Breast epithelium (tissue), 4 donors: ENCODE results near the gene SCARB1. TPM values are rescaled to one million over a fixed set of nuclear protein-coding genes. Genes with fewer than 3 reads are reported as not detected.
A peak's percentile ranks its signal among the peaks of the same experiment; 100 is the strongest.

Source experiments
- DNase-seq, 2 donors: peaks; one replicate each; pipeline ENCODE4 v3.0.0-alpha.2; 2019; ENCODE audit warnings: low spot score in 2 of 2
- H3K27ac ChIP-seq, 2 donors: fragments of 200-600 bp; sonication (generic) in 1 of 2; one replicate each; pipeline ENCODE4 v1.5.1; 2016 to 2019; ENCODE audit warnings: mild to moderate bottlenecking in 1 of 2
- H3K27me3 ChIP-seq, 2 donors: fragments of 200-600 bp; sonication (generic) in 1 of 2; one replicate each; pipeline versions ENCODE4 v1.5.1 to v1.6.0; 2017 to 2019; ENCODE audit warnings: control low read depth in 1 of 2, mild to moderate bottlenecking in 1 of 2
- H3K36me3 ChIP-seq: fragments of 200-600 bp; one replicate; pipeline ENCODE4 v1.5.1; 2019
- H3K4me1 ChIP-seq, 2 donors: fragments of 200-600 bp; sonication (generic); one replicate each; pipeline ENCODE4 v1.5.1; 2016 to 2019; ENCODE audit warnings: control low read depth in 1 of 2
- H3K4me3 ChIP-seq, 3 donors: fragments of 200-600 bp; sonication (generic); 1 replicate in 2 of 3; 2 replicates in 1 of 3; pipeline ENCODE4 v1.5.1; 2016 to 2019; ENCODE audit warnings: mild to moderate bottlenecking in 3 of 3, moderate library complexity in 2 of 3
- H3K9me3 ChIP-seq, 2 donors: fragments of 200-600 bp; sonication (generic) in 1 of 2; one replicate each; pipeline ENCODE4 v1.5.1; 2016 to 2019; ENCODE audit warnings: control low read depth in 1 of 2
- POLR2A ChIP-seq: fragments of 450-650 bp; IDR thresholded peaks from one replicate; pipeline ENCODE4 v1.6.1; 2016; ENCODE audit warnings: antibody characterized with exemption, mild to moderate bottlenecking, moderate library complexity
- POLR2AphosphoS5 ChIP-seq, 3 donors: sonication (generic); formaldehyde crosslinking; IDR thresholded peaks; one replicate each; pipeline ENCODE4 v1.6.1; 2017; ENCODE audit warnings: antibody characterized with exemption in 3 of 3
- intact Hi-C: fragments of 100-400 bp; cut with DNase I; formaldehyde crosslinking; loops from one replicate; pipeline ENCODE4 v1.15.1; 2023; ENCODE audit warnings: low total_unique reads
- total RNA-seq, 3 donors: library from RNA; depleted of rRNA; stranded (reverse); fragments of >200 nt; gene quantifications; one replicate each; pipeline ENCODE4 v1.1.0, GENCODE V29; 2016
- TF ChIP-seq, protein P1 (sequence below), 3 donors: fragments of 450-650 bp; IDR thresholded peaks; one replicate each; pipeline ENCODE4 v1.5.1; 2016 to 2017; ENCODE audit warnings: antibody characterized with exemption in 3 of 3, mild to moderate bottlenecking in 3 of 3, moderate library complexity in 3 of 3

SCARB1 gene
- total RNA-seq, 3 donors from 2014 or later = 18.4 to 61.3 (median 20.2) TPM

DNA sequence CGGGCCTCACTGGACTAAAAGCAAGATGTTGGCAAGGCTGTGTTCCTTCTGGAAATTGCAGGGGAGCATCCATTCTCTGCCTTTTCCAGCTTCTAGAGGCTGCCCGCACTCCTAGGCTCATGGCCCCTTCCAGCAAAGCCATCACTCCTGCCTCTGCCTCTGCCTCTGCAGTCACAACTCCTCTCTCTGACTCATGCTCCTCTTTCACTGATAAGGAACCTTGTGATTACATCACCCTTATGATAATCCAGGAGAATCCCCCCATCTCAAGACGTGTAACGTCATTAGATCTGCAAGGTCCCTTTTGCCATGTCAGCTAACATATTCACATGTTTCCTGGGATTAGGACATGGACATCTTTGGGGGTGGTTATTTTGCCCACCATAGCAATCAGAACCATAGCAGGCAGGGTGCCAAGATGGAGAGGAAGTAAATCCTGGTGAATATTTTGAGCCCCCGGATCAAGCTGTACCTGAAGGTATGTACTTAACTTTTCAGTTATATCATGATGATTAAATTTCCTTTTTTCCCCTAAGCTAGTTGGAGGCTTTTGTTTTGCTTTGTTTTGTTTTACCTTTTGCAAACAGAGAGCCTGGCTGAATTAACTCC, 123.6 kb downstream of the SCARB1 start:
- Histone ChIP-seq H3K9me3 (no peaks in the 10 kb centered on the region), H3K27me3 (no peaks in the 10 kb centered on the region), H3K36me3 (no peaks in the 10 kb centered on the region), H3K27ac (peak overlapping the region in 1 of 2 donors; percentile 67), H3K4me1 (peaks cover 0 to 13% of the 10 kb centered on the region in 2 donors), H3K4me3 (no peak overlapping the region)
- intact Hi-C loops = no loop called here
- TF ChIP-seq POLR2AphosphoS5 (IDR thresholded peaks at IDR 0.05) (no peak), POLR2A (no peak)
- TF ChIP-seq, protein P1, sequence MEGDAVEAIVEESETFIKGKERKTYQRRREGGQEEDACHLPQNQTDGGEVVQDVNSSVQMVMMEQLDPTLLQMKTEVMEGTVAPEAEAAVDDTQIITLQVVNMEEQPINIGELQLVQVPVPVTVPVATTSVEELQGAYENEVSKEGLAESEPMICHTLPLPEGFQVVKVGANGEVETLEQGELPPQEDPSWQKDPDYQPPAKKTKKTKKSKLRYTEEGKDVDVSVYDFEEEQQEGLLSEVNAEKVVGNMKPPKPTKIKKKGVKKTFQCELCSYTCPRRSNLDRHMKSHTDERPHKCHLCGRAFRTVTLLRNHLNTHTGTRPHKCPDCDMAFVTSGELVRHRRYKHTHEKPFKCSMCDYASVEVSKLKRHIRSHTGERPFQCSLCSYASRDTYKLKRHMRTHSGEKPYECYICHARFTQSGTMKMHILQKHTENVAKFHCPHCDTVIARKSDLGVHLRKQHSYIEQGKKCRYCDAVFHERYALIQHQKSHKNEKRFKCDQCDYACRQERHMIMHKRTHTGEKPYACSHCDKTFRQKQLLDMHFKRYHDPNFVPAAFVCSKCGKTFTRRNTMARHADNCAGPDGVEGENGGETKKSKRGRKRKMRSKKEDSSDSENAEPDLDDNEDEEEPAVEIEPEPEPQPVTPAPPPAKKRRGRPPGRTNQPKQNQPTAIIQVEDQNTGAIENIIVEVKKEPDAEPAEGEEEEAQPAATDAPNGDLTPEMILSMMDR (IDR thresholded peaks at IDR 0.05) = no peak
- DNase-seq = no peak

DNA sequence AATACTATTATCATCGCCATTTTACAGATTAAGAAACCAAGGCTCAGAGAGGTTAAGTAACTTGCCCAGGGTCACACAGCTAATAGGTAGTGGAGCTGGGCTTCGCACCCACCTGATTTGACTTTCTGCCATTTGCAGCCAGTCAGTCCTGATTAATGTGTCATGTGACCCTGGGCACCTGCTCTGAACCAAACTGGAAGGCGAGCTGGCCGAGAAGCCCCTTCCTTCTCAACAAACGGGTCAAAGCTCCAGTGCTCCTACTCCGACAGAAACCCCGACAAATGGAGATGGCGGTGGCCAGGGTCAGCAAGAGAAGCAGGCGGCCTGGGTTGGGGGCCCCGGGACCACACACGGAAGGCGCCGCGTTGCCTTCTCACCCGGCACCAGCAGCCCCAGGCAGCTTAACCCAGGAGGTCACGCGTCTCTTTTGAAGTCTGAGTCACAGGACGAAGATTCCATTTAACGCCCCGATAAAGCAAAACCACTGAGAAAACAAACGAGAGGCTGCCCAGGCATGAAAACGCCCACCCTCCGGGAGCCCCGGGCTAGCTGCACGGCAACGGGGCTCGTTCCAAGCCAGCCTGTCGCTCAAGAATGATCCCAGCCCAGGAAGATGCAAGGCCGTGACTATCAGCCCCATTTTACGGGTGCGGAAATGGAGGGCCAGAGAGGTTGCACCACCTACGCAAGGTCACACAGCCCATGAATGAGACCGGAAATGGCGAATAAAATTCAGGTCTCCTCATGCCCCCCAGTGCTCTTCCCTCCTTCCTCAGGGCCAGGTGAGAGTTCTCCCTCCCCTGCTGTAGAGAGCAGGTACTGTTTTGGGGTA, 124.8 kb downstream of the SCARB1 start:
- intact Hi-C loops = no loop called here

DNA sequence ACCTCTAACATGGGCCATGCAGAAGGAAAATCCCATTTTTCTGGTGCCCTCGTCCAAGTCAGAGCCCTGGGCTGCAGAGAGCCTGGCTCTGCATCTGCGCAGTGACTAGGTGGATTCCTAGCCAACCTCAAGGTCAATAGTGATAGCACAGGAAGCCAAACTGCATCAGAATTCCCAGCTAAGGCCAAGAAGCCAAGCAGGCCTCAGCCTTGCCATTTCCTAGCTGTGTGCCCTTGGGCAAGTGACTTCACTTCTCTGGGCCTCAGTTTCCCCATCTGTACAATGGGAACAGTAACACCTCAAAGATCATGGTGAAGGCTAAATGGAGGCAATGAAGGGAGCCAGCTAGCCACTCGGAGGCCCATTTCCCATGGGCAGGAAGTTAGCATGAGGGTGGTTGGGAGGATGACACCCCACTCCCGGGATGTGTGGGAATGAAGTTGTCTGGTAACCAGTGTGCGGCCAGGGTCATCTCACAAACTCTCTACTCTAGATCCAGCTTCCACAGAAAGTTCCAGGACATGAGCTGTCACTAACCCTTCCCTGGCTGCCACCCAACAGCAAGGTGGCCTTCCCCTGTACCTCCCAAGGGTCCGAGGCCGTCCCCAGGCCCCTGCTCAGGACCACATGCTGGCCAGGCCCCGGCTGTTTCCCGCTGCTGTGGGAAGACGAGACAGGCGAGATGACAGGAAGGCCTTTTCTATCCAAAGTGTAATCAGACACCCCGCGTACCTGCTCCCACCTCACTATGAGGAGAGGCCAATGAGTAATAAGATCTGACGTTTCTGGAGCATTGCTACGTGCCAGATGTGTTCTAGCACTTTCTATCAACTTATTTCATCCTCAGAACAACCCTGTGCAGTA, 125.7 kb downstream of the SCARB1 start:
- TF ChIP-seq POLR2A (no peak), POLR2AphosphoS5 (IDR thresholded peaks at IDR 0.05) (no peak)
- TF ChIP-seq, protein P1 (IDR thresholded peaks at IDR 0.05) = no peak
- intact Hi-C loops = no loop called here
- Histone ChIP-seq H3K4me3 (no peak overlapping the region), H3K36me3 (no peaks in the 10 kb centered on the region), H3K27ac (no peak overlapping the region), H3K9me3 (no peaks in the 10 kb centered on the region), H3K4me1 (peaks cover 0 to 13% of the 10 kb centered on the region in 2 donors), H3K27me3 (no peaks in the 10 kb centered on the region)
- no peak for DNase-seq

More for the DNA sequence above, 124.8 kb downstream of the SCARB1 start:
- Histone ChIP-seq H3K4me1 (peaks cover 0 to 13% of the 10 kb centered on the region in 2 donors), H3K9me3 (no peaks in the 10 kb centered on the region), H3K27ac (no peak overlapping the region), H3K36me3 (no peaks in the 10 kb centered on the region), H3K4me3 (no peak overlapping the region), H3K27me3 (no peaks in the 10 kb centered on the region)
- no peak for DNase-seq
- no peak for TF ChIP-seq POLR2AphosphoS5 (IDR thresholded peaks at IDR 0.05)
- TF ChIP-seq POLR2A = no peak
- TF ChIP-seq, protein P1 (IDR thresholded peaks at IDR 0.05) = no peak

DNA sequence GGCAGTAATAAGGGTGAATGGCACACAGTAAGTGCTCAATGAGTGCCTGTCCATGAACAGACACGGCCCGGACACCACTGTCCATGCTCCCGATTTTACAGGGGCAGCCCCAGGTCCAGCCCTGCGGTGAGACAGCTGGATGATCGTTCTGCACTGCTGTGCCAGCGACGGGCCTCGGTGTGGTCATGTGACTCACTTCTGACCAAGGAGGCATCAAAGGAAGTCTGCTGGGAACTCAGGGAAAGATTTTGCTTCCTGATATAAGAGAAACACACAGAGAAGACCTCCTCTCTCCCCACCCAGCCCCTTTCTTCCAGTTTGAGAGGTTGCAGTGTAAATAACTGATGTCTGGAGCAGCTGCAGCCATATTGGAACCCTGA, 126.6 kb downstream of the SCARB1 start:
- DNase-seq = no peak
- intact Hi-C loops = no loop called here
- no peak for TF ChIP-seq POLR2AphosphoS5 (IDR thresholded peaks at IDR 0.05)
- TF ChIP-seq, protein P1 (IDR thresholded peaks at IDR 0.05) = no peak
- TF ChIP-seq POLR2A = no peak
- Histone ChIP-seq H3K4me3 (peak overlapping the region in 1 of 3 donors; percentile 18), H3K9me3 (no peaks in the 10 kb centered on the region), H3K27me3 (no peaks in the 10 kb centered on the region), H3K4me1 (peaks cover 0 to 6% of the 10 kb centered on the region in 2 donors), H3K27ac (peak overlapping the region in 1 of 2 donors; percentile 30), H3K36me3 (no peaks in the 10 kb centered on the region)
